Astrocyte (in vitro differentiated cells and primary cell): ENCODE results near the gene SVEP1.

ENCODE experiments used
- CTCF ChIP-seq: IDR thresholded peaks from 2 replicates; pipeline ENCODE4 v1.5.1; 2011; ENCODE audit warnings: low read depth, mild to moderate bottlenecking, inconsistent platforms, low read length, moderate library complexity; ENCODE audit not compliant: insufficient read depth
- EZH2 ChIP-seq: IDR thresholded peaks from 2 replicates; pipeline ENCODE4 v1.6.1; 2012; ENCODE audit warnings: mild to moderate bottlenecking, low read length, inconsistent platforms; ENCODE audit not compliant: insufficient read depth

DNA sequence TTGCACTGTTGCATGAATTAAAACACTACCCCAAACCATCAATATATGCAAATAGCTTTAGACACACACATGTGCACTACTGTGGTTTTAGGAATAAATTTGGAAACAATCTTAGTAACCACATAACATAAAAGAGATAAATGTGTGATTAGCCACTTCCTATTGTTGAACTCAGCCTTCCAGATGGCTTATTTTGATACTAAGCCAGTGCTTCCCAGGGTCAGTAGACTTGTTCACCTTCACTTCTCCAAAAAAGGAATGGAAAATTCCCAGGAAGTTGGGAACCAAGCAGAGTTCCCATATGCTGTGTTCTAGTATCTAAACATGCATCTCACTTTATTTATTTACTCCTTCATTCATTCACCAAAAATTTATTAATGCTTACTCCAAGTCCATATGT, 47.8 kb downstream of the SVEP1 start:
- TF ChIP-seq CTCF (no peak), EZH2 (no peak)
